Activated CD8-positive, alpha-beta T cell treated with anti-CD3 and anti-CD28 coated beads for 36 hours (primary cell): Measurements from ENCODE around the gene LRRC59. TPM values are rescaled to one million over a fixed set of nuclear protein-coding genes. Genes with fewer than 3 reads are reported as not detected.

Experiments
- ATAC-seq: fragments of 200-7000 bp; cut with Tn5 transposase; one replicate; pipeline ENCODE4 v1.10.0; 2021; ENCODE audit warnings: mild to moderate bottlenecking, moderate library complexity
- CTCF ChIA-PET: fragments of 350-600 bp; sonication (Branson Sonifier 250); formaldehyde crosslinking; loops from one replicate; lab custom pipeline; 2021; ENCODE audit warnings: antibody characterized with exemption; lab: Charles Lee
- POLR2A ChIA-PET: fragments of 350-600 bp; sonication (Branson Sonifier 250); formaldehyde crosslinking; loops from one replicate; lab custom pipeline; 2021; ENCODE audit warnings: antibody characterized with exemption; lab: Charles Lee
- DNase-seq: peaks from one replicate; pipeline ENCODE4 v3.0.0-alpha.2; 2020
- H3K27ac Mint-ChIP-seq: one replicate; pipeline ENCODE4 v1.8.0; 2021; ENCODE audit warnings: mild to moderate bottlenecking, mixed read lengths
- H3K27me3 Mint-ChIP-seq: one replicate; pipeline ENCODE4 v1.8.0; 2021; ENCODE audit warnings: mixed read lengths
- H3K36me3 Mint-ChIP-seq: one replicate; pipeline ENCODE4 v1.8.0; 2021; ENCODE audit warnings: low read depth, mixed read lengths
- H3K4me1 Mint-ChIP-seq: one replicate; pipeline ENCODE4 v1.8.0; 2021; ENCODE audit warnings: low read depth, mixed read lengths
- H3K4me3 Mint-ChIP-seq: one replicate; pipeline ENCODE4 v1.8.0; 2021; ENCODE audit warnings: mild to moderate bottlenecking, moderate library complexity, mixed read lengths
- H3K9me3 Mint-ChIP-seq: one replicate; pipeline ENCODE4 v1.8.0; 2021; ENCODE audit warnings: mixed read lengths
- CTCF ChIP-seq: fragments of 200-600 bp; IDR thresholded peaks from one replicate; pipeline ENCODE4 v1.8.0; 2022; ENCODE audit warnings: antibody characterized with exemption, mild to moderate bottlenecking
- intact Hi-C: fragments of 100-400 bp; cut with micrococcal nuclease; formaldehyde crosslinking; loops from one replicate; pipeline ENCODE4 v1.10.0; 2022
- total RNA-seq, 2 experiments: library from RNA; stranded (reverse); gene quantifications; one replicate each; pipeline ENCODE4 v1.2.3, GENCODE V29; 2021

Gene LRRC59
- total RNA-seq, 2 experiments from 2014 or later, result 70.6 to 71.0 TPM

- ChIA-PET POLR2A (interaction anchor here (0.7 to 1.4 kb wide), 2 partner anchors 32 to 51 kb away, joined by 4 to 5 read pairs; no protein-coding TSS in a partner anchor), CTCF (interaction anchor here (1.8 kb wide), 1 partner anchor 28 kb away, joined by 5 read pairs; no protein-coding TSS in a partner anchor)
- no peak overlapping the region for H3K27ac Mint-ChIP-seq
- peaks cover 37% of the 10 kb centered on the region for H3K4me1 Mint-ChIP-seq
- no peaks in the 10 kb centered on the region for H3K27me3 Mint-ChIP-seq
- H3K4me3 Mint-ChIP-seq, result no peak overlapping the region
- H3K36me3 Mint-ChIP-seq, result peaks cover 2% of the 10 kb centered on the region
- no peak for ATAC-seq
- no peak for DNase-seq
- intact Hi-C loops, result no loop called here
- no peak for TF ChIP-seq CTCF
- H3K9me3 Mint-ChIP-seq, result peaks cover under 1% of the 10 kb centered on the region
These were observed 27.1 kb upstream of the LRRC59 start for GRCh38 chr17:50424246-50424995.

GRCh38 chr17:50423553-50424159 is 26.3 kb upstream of the LRRC59 start:
- no peak for ATAC-seq
- DNase-seq, result no peak
- CTCF ChIA-PET, result no interaction called here
- Mint-ChIP-seq H3K9me3 (peaks cover 7% of the 10 kb centered on the region), H3K4me1 (peaks cover 37% of the 10 kb centered on the region), H3K27ac (no peak overlapping the region), H3K4me3 (no peak overlapping the region), H3K27me3 (no peaks in the 10 kb centered on the region), H3K36me3 (peaks cover 2% of the 10 kb centered on the region)
- intact Hi-C loops, result no loop called here
- POLR2A ChIA-PET, result no interaction called here
- no peak for TF ChIP-seq CTCF

GRCh38 chr17:50422738-50423137 is 25.4 kb upstream of the LRRC59 start:
- DNase-seq, result no peak
- Mint-ChIP-seq H3K27ac (no peak overlapping the region), H3K27me3 (no peaks in the 10 kb centered on the region), H3K36me3 (peaks cover 2% of the 10 kb centered on the region), H3K9me3 (peaks cover 7% of the 10 kb centered on the region), H3K4me1 (peaks cover 35% of the 10 kb centered on the region), H3K4me3 (no peak overlapping the region)
- ChIA-PET CTCF (interaction anchor here (0.9 to 2.7 kb wide), 3 partner anchors 14 to 61 kb away, joined by 3 to 31 read pairs (median 10); partner anchors contain the start of gene LRRC59), POLR2A (no interaction called here)
- no peak for ATAC-seq
- TF ChIP-seq CTCF, result no peak
- intact Hi-C loops, result no loop called here

GRCh38 chr17:50421308-50422051 is 24.2 kb upstream of the LRRC59 start:
- TF ChIP-seq CTCF, result no peak
- ATAC-seq (peak; percentile 53), DNase-seq (no peak)
- Mint-ChIP-seq H3K27me3 (no peaks in the 10 kb centered on the region), H3K4me1 (peaks cover 25% of the 10 kb centered on the region), H3K4me3 (peak overlapping the region; percentile 67), H3K36me3 (peaks cover 2% of the 10 kb centered on the region), H3K27ac (peak overlapping the region; percentile 87), H3K9me3 (peaks cover 7% of the 10 kb centered on the region)
- CTCF ChIA-PET, result interaction anchor here (1.0 to 2.7 kb wide), 4 partner anchors 12 to 59 kb away, joined by 3 to 31 read pairs (median 8); partner anchors contain the start of gene LRRC59
- intact Hi-C loops, result no loop called here
- POLR2A ChIA-PET, result interaction anchor here (0.7 to 2.1 kb wide), 4 partner anchors 24 to 269 kb away, joined by 3 to 7 read pairs (median 4); partner anchors contain the start of gene LRRC59
